ENCODE results near the gene SPHKAP.

DNA sequence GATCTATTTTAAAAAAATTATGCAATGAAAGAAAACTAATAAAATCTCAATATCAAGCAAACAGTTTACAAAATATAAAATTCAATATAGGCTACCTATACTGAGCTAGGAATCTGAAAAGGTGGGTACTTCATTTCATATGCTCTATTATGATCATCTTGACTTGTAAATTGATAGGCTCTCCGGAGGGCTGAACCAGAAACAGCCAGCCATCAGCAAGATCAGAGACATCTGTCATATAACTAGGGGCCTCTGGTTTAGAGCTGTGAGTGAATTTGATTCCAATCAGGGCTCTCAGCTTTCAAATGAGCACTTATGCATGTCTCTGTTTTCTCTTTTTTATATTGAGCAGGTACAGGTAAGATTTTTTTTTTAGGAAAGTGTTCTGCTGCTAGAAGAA, 114.2 kb downstream of the SPHKAP start:
- TF ChIP-seq, protein P1, sequence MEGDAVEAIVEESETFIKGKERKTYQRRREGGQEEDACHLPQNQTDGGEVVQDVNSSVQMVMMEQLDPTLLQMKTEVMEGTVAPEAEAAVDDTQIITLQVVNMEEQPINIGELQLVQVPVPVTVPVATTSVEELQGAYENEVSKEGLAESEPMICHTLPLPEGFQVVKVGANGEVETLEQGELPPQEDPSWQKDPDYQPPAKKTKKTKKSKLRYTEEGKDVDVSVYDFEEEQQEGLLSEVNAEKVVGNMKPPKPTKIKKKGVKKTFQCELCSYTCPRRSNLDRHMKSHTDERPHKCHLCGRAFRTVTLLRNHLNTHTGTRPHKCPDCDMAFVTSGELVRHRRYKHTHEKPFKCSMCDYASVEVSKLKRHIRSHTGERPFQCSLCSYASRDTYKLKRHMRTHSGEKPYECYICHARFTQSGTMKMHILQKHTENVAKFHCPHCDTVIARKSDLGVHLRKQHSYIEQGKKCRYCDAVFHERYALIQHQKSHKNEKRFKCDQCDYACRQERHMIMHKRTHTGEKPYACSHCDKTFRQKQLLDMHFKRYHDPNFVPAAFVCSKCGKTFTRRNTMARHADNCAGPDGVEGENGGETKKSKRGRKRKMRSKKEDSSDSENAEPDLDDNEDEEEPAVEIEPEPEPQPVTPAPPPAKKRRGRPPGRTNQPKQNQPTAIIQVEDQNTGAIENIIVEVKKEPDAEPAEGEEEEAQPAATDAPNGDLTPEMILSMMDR (IDR thresholded peaks at IDR 0.05; ENCODE audit: extremely low read depth in 1 of 2, insufficient read depth in 1 of 2, low read depth in 1 of 2, low read length in 2 of 2), result no peak
- TF ChIP-seq MYC (IDR thresholded peaks at IDR 0.05; ENCODE audit: low read depth, low read length), result no peak
- no peak for TF ChIP-seq POLR2AphosphoS5 (IDR thresholded peaks at IDR 0.05; ENCODE audit: insufficient read depth, low read depth, low read length)
- no peak for TF ChIP-seq EZH2 (IDR thresholded peaks at IDR 0.05; ENCODE audit: borderline replicate concordance, low read depth, low read length, severe bottlenecking)
- no peak for TF ChIP-seq POLR2A (IDR thresholded peaks at IDR 0.05; ENCODE audit: low read depth, low read length)
- TF ChIP-seq, protein P2, sequence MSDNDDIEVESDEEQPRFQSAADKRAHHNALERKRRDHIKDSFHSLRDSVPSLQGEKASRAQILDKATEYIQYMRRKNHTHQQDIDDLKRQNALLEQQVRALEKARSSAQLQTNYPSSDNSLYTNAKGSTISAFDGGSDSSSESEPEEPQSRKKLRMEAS (IDR thresholded peaks at IDR 0.05; ENCODE audit: insufficient read depth, insufficient read length), result no peak
- no peak for TF ChIP-seq FOS (IDR thresholded peaks at IDR 0.05; ENCODE audit: borderline replicate concordance, insufficient read depth, low read length)

All from endothelial cell of umbilical vein (primary cell).